Stomach (tissue), 4 donors: ENCODE results near the gene FZR1.

ENCODE experiments used
- CTCF ChIP-seq, 7 experiments: fragments of 450-650 bp in 4 of 7; fragments of 200-600 bp in 3 of 7; sonication (generic) in 3 of 7; IDR thresholded peaks; one replicate each; pipeline ENCODE4 v1.5.1; 2016 to 2019; ENCODE audit warnings: antibody characterized with exemption in 7 of 7, control low read depth in 2 of 7, mild to moderate bottlenecking in 1 of 7
- POLR2A ChIP-seq, 4 donors: fragments of 450-650 bp; IDR thresholded peaks; one replicate each; pipeline ENCODE4 v1.6.1; 2016; ENCODE audit warnings: antibody characterized with exemption in 4 of 4, control low read depth in 2 of 4, mild to moderate bottlenecking in 1 of 4, moderate library complexity in 1 of 4

GRCh38 chr19:3586127-3586626 lies 80.1 kb downstream of the FZR1 start:
- TF ChIP-seq CTCF (IDR thresholded peaks at IDR 0.05) = peak in 2 of 7 experiments; percentile 39 to 40
- no peak for TF ChIP-seq POLR2A (IDR thresholded peaks at IDR 0.05)
